CD4-positive, CD25-positive, alpha-beta regulatory T cell (primary cell): ENCODE results near the gene ADAMTSL3. TPM values are rescaled to one million over a fixed set of nuclear protein-coding genes. Genes with fewer than 3 reads are reported as not detected.
A peak's percentile ranks its signal among the peaks of the same experiment; 100 is the strongest.

ENCODE experiments used
- ATAC-seq, 2 donors: fragments of 150-1000 bp; cut with Tn5 transposase; one replicate each; pipeline ENCODE4 v1.10.0; 2021; ENCODE audit warnings: low read depth in 2 of 2, moderate number of reproducible peaks in 2 of 2, moderate library complexity in 1 of 2
- DNase-seq, 3 donors: peaks; one replicate each; pipeline versions ENCODE4 v3.0.0 to v3.0.0-alpha.2; 2012 to 2022; ENCODE audit warnings: mixed read lengths in 1 of 3
- H3K27ac ChIP-seq: one replicate; pipeline ENCODE4 v1.7.0; 2013; ENCODE audit warnings: mild to moderate bottlenecking, low read length; ENCODE audit not compliant: insufficient read depth, poor library complexity, severe bottlenecking
- H3K27me3 ChIP-seq: one replicate; pipeline ENCODE4 v1.7.0; 2013; ENCODE audit warnings: low read length; ENCODE audit not compliant: control insufficient read depth, insufficient read depth
- H3K36me3 ChIP-seq: one replicate; pipeline ENCODE4 v1.7.0; 2013; ENCODE audit warnings: mild to moderate bottlenecking, low read length, moderate library complexity; ENCODE audit not compliant: control insufficient read depth, insufficient read depth
- H3K4me1 ChIP-seq: 2 replicates; pipeline ENCODE4 v1.7.0; 2013; ENCODE audit warnings: mild to moderate bottlenecking, low read length; ENCODE audit not compliant: insufficient read depth, control insufficient read depth, poor library complexity, severe bottlenecking
- H3K4me3 ChIP-seq: one replicate; pipeline ENCODE4 v1.7.0; 2013; ENCODE audit warnings: low read depth, mild to moderate bottlenecking, low read length, moderate library complexity
- H3K9me3 ChIP-seq, 2 experiments: 1 replicate in 1 of 2; 2 replicates in 1 of 2; pipeline ENCODE4 v1.7.0; 2013; ENCODE audit warnings: low read length in 2 of 2, mild to moderate bottlenecking in 1 of 2, moderate library complexity in 1 of 2; ENCODE audit not compliant: control insufficient read depth in 2 of 2
- H3K27ac Mint-ChIP-seq, 3 donors: one replicate each; pipeline ENCODE4 v1.8.0; 2020 to 2022; ENCODE audit warnings: mild to moderate bottlenecking in 3 of 3, mixed read lengths in 3 of 3, moderate library complexity in 2 of 3
- H3K27me3 Mint-ChIP-seq: one replicate; pipeline ENCODE4 v1.8.0; 2022; ENCODE audit warnings: mild to moderate bottlenecking, mixed read lengths
- H3K36me3 Mint-ChIP-seq: one replicate; pipeline ENCODE4 v1.8.0; 2020; ENCODE audit warnings: mixed read lengths
- H3K4me1 Mint-ChIP-seq, 4 donors: one replicate each; pipeline ENCODE4 v1.8.0; 2020 to 2022; ENCODE audit warnings: mixed read lengths in 4 of 4, mild to moderate bottlenecking in 1 of 4
- H3K4me3 Mint-ChIP-seq, 4 donors: one replicate each; pipeline ENCODE4 v1.8.0; 2020 to 2022; ENCODE audit warnings: mild to moderate bottlenecking in 4 of 4, mixed read lengths in 4 of 4, moderate library complexity in 3 of 4
- H3K9me3 Mint-ChIP-seq, 7 donors: one replicate each; pipeline ENCODE4 v1.8.0; 2020 to 2022; ENCODE audit warnings: mixed read lengths in 7 of 7, mild to moderate bottlenecking in 3 of 7, moderate library complexity in 2 of 7
- polyA plus RNA-seq, 4 donors: library from polyadenylated mRNA; unstranded; fragments of 300-500 nt; fragmentation: Illumina TruSeq; gene quantifications; one replicate each; pipeline ENCODE4 v1.2.3, GENCODE V29; 2021
- total RNA-seq: library from RNA; stranded (reverse); gene quantifications from one replicate; pipeline ENCODE4 v1.2.3, GENCODE V29; 2022

The ADAMTSL3 gene
- total and polyA plus RNA-seq, 5 donors from 2014 or later = not detected

GRCh38 chr15:83993591-83993990 is 339.7 kb downstream of the ADAMTSL3 start:
- H3K27ac ChIP-seq = no peak overlapping the region
- no peaks in the 10 kb centered on the region for H3K27me3 ChIP-seq
- H3K27me3 Mint-ChIP-seq = peaks cover 4% of the 10 kb centered on the region
- ATAC-seq (no peak), DNase-seq (no peak)
- H3K27ac Mint-ChIP-seq = no peak overlapping the region
- H3K4me3 ChIP-seq = no peak overlapping the region
- no peaks in the 10 kb centered on the region for H3K9me3 ChIP-seq
- H3K36me3 Mint-ChIP-seq = no peaks in the 10 kb centered on the region
- H3K36me3 ChIP-seq = no peaks in the 10 kb centered on the region
- H3K9me3 Mint-ChIP-seq = peaks cover 0 to 1% (median 0%) of the 10 kb centered on the region in 7 donors
- H3K4me1 Mint-ChIP-seq = no peaks in the 10 kb centered on the region
- H3K4me1 ChIP-seq = no peaks in the 10 kb centered on the region
- no peak overlapping the region for H3K4me3 Mint-ChIP-seq

- Histone ChIP-seq H3K4me3 (no peak overlapping the region), H3K4me1 (no peaks in the 10 kb centered on the region), H3K9me3 (no peaks in the 10 kb centered on the region), H3K27ac (no peak overlapping the region), H3K36me3 (no peaks in the 10 kb centered on the region), H3K27me3 (no peaks in the 10 kb centered on the region)
- DNase-seq = no peak
- Mint-ChIP-seq H3K9me3 (peaks cover 0 to 1% (median 0%) of the 10 kb centered on the region in 7 donors), H3K36me3 (no peaks in the 10 kb centered on the region), H3K27me3 (peaks cover 8% of the 10 kb centered on the region), H3K27ac (no peak overlapping the region), H3K4me1 (no peaks in the 10 kb centered on the region), H3K4me3 (no peak overlapping the region)
- ATAC-seq = no peak
Observed at GRCh38 chr15:83998486-83998885, 344.6 kb downstream of the ADAMTSL3 start.

GRCh38 chr15:83999396-84000135 is 345.6 kb downstream of the ADAMTSL3 start:
- H3K36me3 ChIP-seq = no peaks in the 10 kb centered on the region
- no peak overlapping the region for H3K4me3 ChIP-seq
- H3K27ac Mint-ChIP-seq = no peak overlapping the region
- H3K4me1 Mint-ChIP-seq = no peaks in the 10 kb centered on the region
- no peak overlapping the region for H3K27ac ChIP-seq
- no peaks in the 10 kb centered on the region for H3K9me3 ChIP-seq
- H3K27me3 ChIP-seq = no peaks in the 10 kb centered on the region
- no peaks in the 10 kb centered on the region for H3K4me1 ChIP-seq
- H3K4me3 Mint-ChIP-seq = no peak overlapping the region
- DNase-seq = no peak
- H3K36me3 Mint-ChIP-seq = no peaks in the 10 kb centered on the region
- H3K27me3 Mint-ChIP-seq = peaks cover 12% of the 10 kb centered on the region
- peaks cover 0 to 1% (median 0%) of the 10 kb centered on the region in 7 donors for H3K9me3 Mint-ChIP-seq
- no peak for ATAC-seq

- no peak overlapping the region for H3K27ac Mint-ChIP-seq
- DNase-seq (no peak), ATAC-seq (no peak)
- no peak overlapping the region for H3K4me3 Mint-ChIP-seq
- no peaks in the 10 kb centered on the region for H3K4me1 Mint-ChIP-seq
- Histone ChIP-seq H3K36me3 (no peaks in the 10 kb centered on the region), H3K4me1 (no peaks in the 10 kb centered on the region), H3K9me3 (no peaks in the 10 kb centered on the region), H3K27ac (no peak overlapping the region), H3K4me3 (no peak overlapping the region), H3K27me3 (no peaks in the 10 kb centered on the region)
- peaks cover 12% of the 10 kb centered on the region for H3K27me3 Mint-ChIP-seq
- peaks cover 0 to 1% (median 0%) of the 10 kb centered on the region in 7 donors for H3K9me3 Mint-ChIP-seq
- no peaks in the 10 kb centered on the region for H3K36me3 Mint-ChIP-seq
Observed at GRCh38 chr15:84001037-84001436, 347.1 kb downstream of the ADAMTSL3 start.

GRCh38 chr15:84001655-84002054 is 347.7 kb downstream of the ADAMTSL3 start:
- Mint-ChIP-seq H3K4me3 (no peak overlapping the region), H3K36me3 (no peaks in the 10 kb centered on the region), H3K4me1 (no peaks in the 10 kb centered on the region), H3K27me3 (peaks cover 12% of the 10 kb centered on the region), H3K27ac (no peak overlapping the region), H3K9me3 (peaks cover 0 to 1% (median 0%) of the 10 kb centered on the region in 7 donors)
- Histone ChIP-seq H3K36me3 (no peaks in the 10 kb centered on the region), H3K27ac (no peak overlapping the region), H3K9me3 (no peaks in the 10 kb centered on the region), H3K4me1 (no peaks in the 10 kb centered on the region), H3K4me3 (no peak overlapping the region), H3K27me3 (no peaks in the 10 kb centered on the region)
- ATAC-seq = no peak
- no peak for DNase-seq

- Histone ChIP-seq H3K9me3 (no peaks in the 10 kb centered on the region), H3K27me3 (no peaks in the 10 kb centered on the region), H3K27ac (no peak overlapping the region), H3K4me3 (no peak overlapping the region), H3K36me3 (no peaks in the 10 kb centered on the region), H3K4me1 (no peaks in the 10 kb centered on the region)
- H3K4me1 Mint-ChIP-seq = no peaks in the 10 kb centered on the region
- H3K4me3 Mint-ChIP-seq = no peak overlapping the region
- peak overlapping the region in 1 of 3 donors; percentile 57 for H3K27ac Mint-ChIP-seq
- peaks cover 0 to 1% (median 0%) of the 10 kb centered on the region in 7 donors for H3K9me3 Mint-ChIP-seq
- ATAC-seq = no peak
- no peak for DNase-seq
- H3K36me3 Mint-ChIP-seq = no peaks in the 10 kb centered on the region
- H3K27me3 Mint-ChIP-seq = peaks cover 8% of the 10 kb centered on the region
Observed at GRCh38 chr15:84003791-84004503, 350.0 kb downstream of the ADAMTSL3 start.

- no peaks in the 10 kb centered on the region for H3K36me3 Mint-ChIP-seq
- Histone ChIP-seq H3K27ac (no peak overlapping the region), H3K36me3 (no peaks in the 10 kb centered on the region), H3K4me1 (no peaks in the 10 kb centered on the region), H3K9me3 (no peaks in the 10 kb centered on the region), H3K27me3 (no peaks in the 10 kb centered on the region), H3K4me3 (no peak overlapping the region)
- no peak overlapping the region for H3K4me3 Mint-ChIP-seq
- no peak overlapping the region for H3K27ac Mint-ChIP-seq
- H3K9me3 Mint-ChIP-seq = peaks cover 0 to 1% (median 0%) of the 10 kb centered on the region in 7 donors
- ATAC-seq = no peak
- H3K4me1 Mint-ChIP-seq = no peaks in the 10 kb centered on the region
- no peak for DNase-seq
- peaks cover 4% of the 10 kb centered on the region for H3K27me3 Mint-ChIP-seq
Observed at GRCh38 chr15:84006421-84006820, 352.5 kb downstream of the ADAMTSL3 start.
